Mucosa of rectum (tissue), 2 donors: Measurements from ENCODE around the gene DNAJC3.
"Not testable (repeated sequence)": the region's sequence is repeated elsewhere in the genome, so short reads cannot be mapped to it uniquely, and the experiment has no call there.

Experiments used
- H3K27ac ChIP-seq, 2 donors: one replicate each; pipeline ENCODE4 v1.7.0; 2013; ENCODE audit warnings: inconsistent platforms in 2 of 2, low read depth in 2 of 2, low read length in 2 of 2
- H3K27me3 ChIP-seq, 2 donors: one replicate each; pipeline ENCODE4 v1.7.0; 2013; ENCODE audit warnings: low read length in 2 of 2; ENCODE audit not compliant: control insufficient read depth in 2 of 2, insufficient read depth in 2 of 2
- H3K36me3 ChIP-seq, 2 donors: one replicate each; pipeline ENCODE4 v1.7.0; 2013; ENCODE audit warnings: low read length in 2 of 2; ENCODE audit not compliant: control insufficient read depth in 2 of 2, insufficient read depth in 2 of 2
- H3K4me1 ChIP-seq, 2 donors: one replicate each; pipeline ENCODE4 v1.7.0; 2013; ENCODE audit warnings: low read length in 2 of 2, mild to moderate bottlenecking in 1 of 2; ENCODE audit not compliant: control insufficient read depth in 2 of 2, insufficient read depth in 2 of 2
- H3K4me3 ChIP-seq, 2 donors: one replicate each; pipeline ENCODE4 v1.7.0; 2013; ENCODE audit warnings: low read length in 2 of 2
- H3K9ac ChIP-seq, 2 donors: one replicate each; pipeline ENCODE4 v1.7.0; 2013; ENCODE audit warnings: low read length in 2 of 2, low read depth in 1 of 2, mild to moderate bottlenecking in 1 of 2
- H3K9me3 ChIP-seq, 2 donors: one replicate each; pipeline ENCODE4 v1.7.0; 2013; ENCODE audit warnings: low read length in 2 of 2; ENCODE audit not compliant: control insufficient read depth in 2 of 2
- donor health status: healthy.
- donor health status: Normal muscosa, but diverticular disease.

Gene DNAJC3

DNA sequence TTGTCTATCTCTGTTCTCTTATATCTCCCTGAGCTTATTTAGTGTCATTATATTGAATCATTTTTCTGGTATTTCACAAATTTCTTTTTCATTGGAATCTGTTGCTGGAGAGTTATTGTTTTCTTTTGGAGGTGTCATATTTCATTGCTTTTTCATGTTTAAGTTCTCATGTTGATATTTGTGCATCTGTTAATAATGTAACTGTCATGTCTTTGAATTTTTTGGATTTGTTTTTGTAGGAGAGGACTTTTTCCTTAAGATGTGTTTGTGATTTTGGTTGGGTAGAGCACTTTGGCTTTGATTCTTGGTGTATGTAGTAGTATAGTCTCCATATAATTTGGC is 64.0 kb downstream of the DNAJC3 start:
- Histone ChIP-seq H3K36me3 (no peaks in the 10 kb centered on the region), H3K9me3 (no peaks in the 10 kb centered on the region), H3K9ac (no peak overlapping the region), H3K27ac (no peak overlapping the region), H3K4me3 (no peak overlapping the region), H3K4me1 (no peaks in the 10 kb centered on the region), H3K27me3 (no peaks in the 10 kb centered on the region)

DNA sequence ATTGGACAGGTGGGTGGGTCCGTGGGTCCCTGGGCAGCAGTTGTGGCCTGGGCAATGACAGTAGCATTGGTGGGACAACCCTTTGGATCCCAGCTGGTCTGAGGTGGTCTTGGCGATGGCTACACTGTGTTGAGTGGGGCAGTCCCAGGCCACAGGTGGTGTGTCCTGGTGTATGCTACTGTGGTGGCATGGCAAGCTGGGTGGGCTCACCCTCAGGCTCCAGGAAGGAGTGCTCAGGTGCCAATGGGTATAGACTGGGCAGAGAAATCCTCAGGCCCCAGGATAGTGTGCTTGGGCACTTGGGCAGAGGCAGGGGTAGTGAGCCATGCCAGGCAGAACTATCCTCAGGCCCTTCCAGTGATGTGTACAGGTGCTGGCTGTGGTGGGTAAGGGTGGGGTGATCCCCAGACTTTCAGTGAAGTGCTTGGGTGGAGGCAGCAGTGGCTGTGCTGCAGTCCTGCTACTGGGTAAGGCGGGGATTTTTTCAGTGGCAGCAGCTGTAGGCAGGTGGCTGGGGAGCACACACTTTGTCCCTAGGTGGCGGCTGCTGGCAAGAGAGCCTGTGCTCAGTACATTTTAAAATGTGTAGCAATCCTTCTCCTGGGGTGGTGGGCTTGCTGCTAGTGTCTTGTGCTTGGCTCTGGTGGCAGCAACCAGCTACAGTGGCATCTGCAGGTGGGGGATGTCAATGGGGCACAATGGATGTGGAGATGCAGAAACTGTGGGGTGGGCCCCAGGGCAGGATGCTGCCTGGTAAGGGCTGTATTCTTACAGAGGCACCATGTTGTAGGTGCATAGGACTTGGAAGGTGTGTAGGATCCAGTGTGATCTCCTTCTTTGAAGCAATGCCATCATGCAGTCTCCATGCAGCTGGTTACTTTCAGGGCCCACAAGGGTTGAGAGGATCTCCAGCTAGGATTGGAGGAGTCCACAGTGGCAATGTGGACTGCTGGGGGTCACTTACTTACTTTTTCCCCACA is 64.9 kb downstream of the DNAJC3 start:
- Histone ChIP-seq H3K27me3 (no peaks in the 10 kb centered on the region), H3K27ac (no peak overlapping the region), H3K4me3 (no peak overlapping the region), H3K9ac (no peak overlapping the region), H3K36me3 (no peaks in the 10 kb centered on the region), H3K9me3 (no peaks in the 10 kb centered on the region), H3K4me1 (no peaks in the 10 kb centered on the region)

DNA sequence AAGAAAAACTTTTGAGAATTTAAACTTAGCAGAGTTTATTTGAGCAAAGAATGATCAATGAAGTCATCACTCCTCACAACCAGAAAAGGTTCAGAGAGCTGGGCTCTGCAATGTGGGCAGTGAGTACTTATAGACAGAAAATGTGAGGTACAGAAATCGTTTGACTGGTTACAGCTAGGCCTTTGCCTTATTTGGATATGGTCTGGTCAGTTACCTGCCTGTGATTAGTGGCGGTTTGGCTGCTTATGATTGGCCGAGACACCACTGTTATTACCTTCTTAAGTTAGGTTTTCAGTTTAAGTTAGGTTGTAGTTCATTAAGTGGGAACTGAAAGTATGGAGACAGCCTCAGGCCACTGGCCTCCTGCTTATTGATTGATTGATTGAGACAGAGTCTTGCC is 66.3 kb downstream of the DNAJC3 start:
- Histone ChIP-seq H3K36me3 (no peaks in the 10 kb centered on the region), H3K4me3 (no peak overlapping the region), H3K9me3 (no peaks in the 10 kb centered on the region), H3K27ac (no peak overlapping the region), H3K27me3 (no peaks in the 10 kb centered on the region), H3K4me1 (no peaks in the 10 kb centered on the region), H3K9ac (no peak overlapping the region)

DNA sequence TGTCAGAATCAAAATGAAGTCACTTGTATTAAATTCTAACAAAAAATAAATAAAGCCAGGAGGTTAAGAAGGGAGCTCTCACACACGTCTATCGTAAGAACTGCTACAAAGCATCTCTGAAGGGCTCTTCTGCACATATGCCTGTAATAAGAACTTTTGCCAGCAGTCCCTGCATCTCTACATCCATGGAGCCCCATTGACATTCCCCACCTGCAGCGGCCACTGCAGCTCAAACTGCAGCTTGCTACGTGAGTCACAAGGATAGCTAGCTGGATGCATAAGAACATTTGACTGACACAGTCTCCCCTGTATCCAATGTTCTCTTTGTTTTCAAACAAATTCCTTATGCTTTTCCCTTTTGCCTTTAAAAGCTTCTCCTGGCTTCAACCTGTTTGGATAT is 68.3 kb downstream of the DNAJC3 start:
- Histone ChIP-seq H3K4me1 (no peaks in the 10 kb centered on the region), H3K36me3 (no peaks in the 10 kb centered on the region), H3K27ac (no peak overlapping the region), H3K9ac (no peak overlapping the region), H3K9me3 (no peaks in the 10 kb centered on the region), H3K27me3 (no peaks in the 10 kb centered on the region), H3K4me3 (no peak overlapping the region)

DNA sequence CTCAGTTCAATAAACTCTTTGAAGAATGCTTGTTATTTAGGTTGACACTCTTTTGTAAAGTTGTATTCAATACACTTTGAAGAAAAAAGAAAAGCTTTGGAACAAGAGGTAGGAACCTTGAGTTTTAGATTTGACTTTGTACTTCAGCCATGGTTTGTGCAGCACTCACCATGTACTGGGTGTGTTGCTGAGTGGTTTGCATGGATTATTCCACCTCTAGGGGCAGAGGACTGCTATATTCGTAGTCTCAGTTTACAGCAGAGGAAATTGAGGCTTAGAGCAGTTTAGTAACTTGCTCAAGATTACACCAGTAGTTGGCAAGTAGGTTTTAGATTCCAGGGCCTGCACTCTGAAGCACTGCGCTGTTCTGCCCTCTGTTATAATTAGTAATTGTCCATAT is 68.8 kb downstream of the DNAJC3 start:
- Histone ChIP-seq H3K27ac (no peak overlapping the region), H3K4me1 (no peaks in the 10 kb centered on the region), H3K9me3 (no peaks in the 10 kb centered on the region), H3K4me3 (no peak overlapping the region), H3K36me3 (no peaks in the 10 kb centered on the region), H3K9ac (no peak overlapping the region), H3K27me3 (no peaks in the 10 kb centered on the region)

DNA sequence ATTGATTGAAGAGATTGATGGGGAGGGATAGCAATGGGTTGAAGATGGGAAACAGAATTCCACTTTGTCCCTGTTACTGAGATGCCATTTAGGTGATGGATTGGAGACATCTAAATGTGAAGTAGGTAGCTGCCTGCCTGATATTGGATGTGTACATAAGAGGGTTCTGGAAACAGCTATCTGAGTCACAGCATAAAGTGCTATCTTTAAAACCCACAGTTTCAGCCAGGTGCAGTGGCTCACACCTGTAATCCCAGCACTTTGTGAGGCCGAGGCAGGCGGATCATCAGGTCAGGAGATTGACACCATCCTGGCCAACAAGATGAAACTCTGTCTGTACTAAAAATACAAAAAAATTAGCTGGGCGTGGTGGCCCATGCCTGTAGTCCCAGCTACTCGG is 72.6 kb downstream of the DNAJC3 start:
- Histone ChIP-seq H3K27me3 (no peaks in the 10 kb centered on the region), H3K9ac (no peak overlapping the region), H3K9me3 (no peaks in the 10 kb centered on the region), H3K36me3 (no peaks in the 10 kb centered on the region), H3K27ac (no peak overlapping the region), H3K4me1 (no peaks in the 10 kb centered on the region), H3K4me3 (no peak overlapping the region)

DNA sequence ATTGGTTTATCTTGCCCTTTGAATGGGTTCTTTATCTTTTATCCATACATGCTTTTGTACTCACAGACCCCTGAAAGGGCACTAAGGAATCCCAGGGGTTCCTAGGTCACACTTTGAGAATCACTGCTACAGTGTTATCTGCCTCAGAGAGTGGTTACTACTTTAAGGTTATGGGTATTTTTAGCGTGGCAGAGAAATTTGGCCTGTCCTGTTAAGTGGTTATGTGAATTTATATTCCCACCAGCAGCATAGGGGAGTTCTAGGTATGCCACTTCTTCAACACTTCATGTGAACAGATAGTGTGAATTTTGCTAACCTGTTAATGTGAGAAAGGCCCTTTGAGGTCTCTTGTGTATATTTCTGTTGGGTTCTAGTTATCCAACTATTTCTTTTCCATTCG is 75.7 kb downstream of the DNAJC3 start:
- no peaks in the 10 kb centered on the region for H3K4me1 ChIP-seq
- H3K9ac ChIP-seq, result no peak overlapping the region
- H3K27me3 ChIP-seq, result no peaks in the 10 kb centered on the region
- no peaks in the 10 kb centered on the region for H3K9me3 ChIP-seq
- no peak overlapping the region for H3K4me3 ChIP-seq
- H3K27ac ChIP-seq, result no peak overlapping the region
- H3K36me3 ChIP-seq, result no peaks in the 10 kb centered on the region

DNA sequence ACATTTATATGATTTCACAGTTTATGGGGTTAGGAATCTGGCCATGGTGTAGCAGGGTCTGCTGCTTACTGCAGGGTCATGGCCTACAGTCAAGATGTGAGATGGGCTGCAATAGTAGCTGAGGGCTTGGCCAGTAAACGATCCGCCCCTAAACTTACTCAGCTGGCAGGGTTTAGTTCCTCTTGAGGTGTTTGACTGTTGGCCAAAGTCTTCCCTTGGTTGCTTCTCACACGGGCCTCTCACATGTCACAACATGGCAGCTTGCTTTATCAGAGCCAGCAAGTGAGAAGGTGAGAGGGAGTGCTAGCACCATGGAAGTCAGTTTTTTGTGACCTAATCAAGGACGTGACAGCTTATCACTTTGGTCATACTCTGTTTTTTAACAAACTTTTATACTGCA is 77.1 kb downstream of the DNAJC3 start:
- H3K4me3 ChIP-seq, result no peak overlapping the region
- H3K4me1 ChIP-seq, result no peaks in the 10 kb centered on the region
- no peaks in the 10 kb centered on the region for H3K27me3 ChIP-seq
- no peak overlapping the region for H3K9ac ChIP-seq
- no peaks in the 10 kb centered on the region for H3K36me3 ChIP-seq
- no peaks in the 10 kb centered on the region for H3K9me3 ChIP-seq
- H3K27ac ChIP-seq, result no peak overlapping the region

DNA sequence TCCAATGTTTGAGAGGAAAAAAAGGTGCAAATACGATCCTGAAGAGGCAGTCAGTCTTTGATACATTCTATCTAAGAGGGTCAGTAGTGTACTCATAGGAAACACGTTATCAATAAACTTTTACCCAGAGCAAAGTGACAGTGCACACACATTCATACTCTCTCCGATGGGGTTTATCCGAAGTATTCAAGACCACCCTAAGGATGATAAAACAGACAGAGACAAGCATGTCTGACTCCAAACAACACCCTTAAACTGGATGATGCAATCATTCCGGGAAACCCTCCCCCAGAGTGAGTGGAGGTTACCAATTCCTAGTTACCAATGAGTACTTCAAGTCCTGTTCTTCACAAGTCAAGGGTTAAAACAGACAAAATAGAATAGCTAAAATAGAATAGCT is 79.1 kb downstream of the DNAJC3 start:
- peaks cover 4% of the 10 kb centered on the region in 2 donors for H3K36me3 ChIP-seq
- H3K9ac ChIP-seq, result no peak overlapping the region
- H3K4me1 ChIP-seq, result no peaks in the 10 kb centered on the region
- H3K27ac ChIP-seq, result no peak overlapping the region
- no peaks in the 10 kb centered on the region for H3K27me3 ChIP-seq
- H3K9me3 ChIP-seq, result no peaks in the 10 kb centered on the region
- no peak overlapping the region for H3K4me3 ChIP-seq

DNA sequence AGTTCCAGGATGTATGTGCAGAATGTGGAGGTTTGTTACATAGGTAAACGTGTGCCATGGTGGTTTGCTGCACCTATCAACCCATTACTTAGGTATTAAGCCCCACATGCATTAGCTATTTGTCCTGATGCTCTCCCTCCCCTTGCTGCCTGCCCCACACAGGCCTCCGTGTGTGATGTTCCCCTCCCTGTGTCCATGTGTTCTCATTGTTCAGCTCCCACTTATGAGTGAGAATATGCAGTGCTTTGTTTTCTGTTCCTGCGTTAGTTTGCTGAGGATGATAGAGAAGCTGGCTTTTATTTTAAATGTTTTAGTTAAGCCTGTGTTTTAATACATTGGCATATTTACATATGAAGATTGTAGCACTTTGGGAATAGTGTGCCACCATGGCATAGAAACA is 85.7 kb downstream of the DNAJC3 start:
- H3K9me3 ChIP-seq, H3K27me3 ChIP-seq, H3K4me1 ChIP-seq, H3K4me3 ChIP-seq, H3K9ac ChIP-seq, H3K27ac ChIP-seq: not testable (repeated sequence)
- peaks cover 17 to 22% of the 10 kb centered on the region in 2 donors for H3K36me3 ChIP-seq
